Measurements from ENCODE around the gene CDK1. TPM values are rescaled to one million over a fixed set of nuclear protein-coding genes. Genes with fewer than 3 reads are reported as not detected.

Gene CDK1
- total RNA-seq, 2 experiments from 2014 or later, result 173 to 180 TPM

DNA sequence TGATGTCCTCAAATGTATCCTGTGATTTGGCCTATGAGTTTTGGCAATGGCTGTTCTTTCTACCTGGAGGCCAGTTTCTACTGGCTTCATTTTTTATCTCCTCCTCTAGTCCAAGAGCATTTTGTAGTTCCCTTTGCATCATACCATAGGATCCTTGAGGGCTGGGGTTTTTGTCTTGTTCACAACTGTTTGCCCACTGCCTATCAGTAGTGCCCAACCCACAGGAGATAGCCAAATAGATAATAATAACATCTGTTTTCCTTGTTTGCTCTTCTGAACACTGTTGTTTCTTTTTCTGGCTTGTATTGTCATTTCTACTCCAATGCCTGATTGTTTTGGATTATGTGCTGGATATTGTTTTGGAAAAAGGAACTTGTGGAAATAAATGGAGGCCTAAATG is 3.4 kb downstream of the CDK1 start:
- intact Hi-C loops (cut with micrococcal nuclease), result no loop called here
- H3K27ac Mint-ChIP-seq, result no peak overlapping the region
- peaks cover 24% of the 10 kb centered on the region for H3K4me1 Mint-ChIP-seq (ENCODE audit: low read depth)
- no peak overlapping the region for H3K4me3 Mint-ChIP-seq
- no peaks in the 10 kb centered on the region for H3K27me3 Mint-ChIP-seq (ENCODE audit: low read depth)
- CTCF ChIA-PET, result no interaction called here
- H3K9me3 Mint-ChIP-seq, result no peaks in the 10 kb centered on the region
- DNase-seq, result no peak
- peaks cover 54% of the 10 kb centered on the region for H3K36me3 Mint-ChIP-seq (ENCODE audit: low read depth)

DNA sequence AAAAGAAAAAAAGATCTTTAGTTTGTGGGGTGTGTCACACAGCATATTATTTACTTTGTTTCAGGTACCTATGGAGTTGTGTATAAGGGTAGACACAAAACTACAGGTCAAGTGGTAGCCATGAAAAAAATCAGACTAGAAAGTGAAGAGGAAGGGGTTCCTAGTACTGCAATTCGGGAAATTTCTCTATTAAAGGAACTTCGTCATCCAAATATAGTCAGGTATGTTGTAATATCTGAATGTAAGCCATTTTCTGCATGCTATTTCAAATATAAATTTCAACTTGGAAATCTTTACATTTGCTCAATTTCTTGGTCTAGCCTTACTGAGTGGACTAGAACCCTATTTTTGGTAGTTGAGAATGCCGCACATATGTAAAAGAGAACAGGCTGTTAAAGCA is 6.4 kb downstream of the CDK1 start:
- H3K27ac Mint-ChIP-seq, result no peak overlapping the region
- no peak overlapping the region for H3K4me3 Mint-ChIP-seq
- H3K4me1 Mint-ChIP-seq (ENCODE audit: low read depth), result peaks cover 19% of the 10 kb centered on the region
- CTCF ChIA-PET, result interaction anchor here (1.6 kb wide), 1 partner anchor 31 kb away, joined by 5 read pairs; no protein-coding TSS in a partner anchor
- H3K27me3 Mint-ChIP-seq (ENCODE audit: low read depth), result no peaks in the 10 kb centered on the region
- intact Hi-C loops (cut with micrococcal nuclease), result no loop called here
- no peak for DNase-seq
- H3K9me3 Mint-ChIP-seq, result no peaks in the 10 kb centered on the region
- peaks cover 71% of the 10 kb centered on the region for H3K36me3 Mint-ChIP-seq (ENCODE audit: low read depth)

DNA sequence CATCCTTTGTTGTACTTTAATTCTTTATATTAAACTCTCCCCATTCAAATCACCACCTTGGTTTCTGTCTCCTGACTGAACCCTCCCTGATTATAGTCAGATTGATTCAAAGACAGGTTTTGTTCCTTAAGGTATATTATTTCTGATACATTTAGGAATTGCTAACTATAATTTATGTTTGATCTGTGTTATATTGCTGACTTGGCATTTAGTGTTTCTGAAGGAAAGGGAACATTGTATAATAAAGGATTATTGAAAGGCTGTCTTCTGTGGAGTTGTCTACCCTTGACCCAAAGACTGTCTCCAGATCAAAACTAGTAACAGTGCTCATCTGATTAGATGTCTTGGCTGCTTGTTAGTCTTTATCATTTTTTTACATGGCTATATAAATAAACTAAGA is 10.3 kb downstream of the CDK1 start:
- no peaks in the 10 kb centered on the region for H3K9me3 Mint-ChIP-seq
- intact Hi-C loops (cut with micrococcal nuclease), result no loop called here
- peaks cover 7% of the 10 kb centered on the region for H3K4me1 Mint-ChIP-seq (ENCODE audit: low read depth)
- peaks cover 87% of the 10 kb centered on the region for H3K36me3 Mint-ChIP-seq (ENCODE audit: low read depth)
- H3K4me3 Mint-ChIP-seq, result no peak overlapping the region
- H3K27me3 Mint-ChIP-seq (ENCODE audit: low read depth), result no peaks in the 10 kb centered on the region
- no peak for DNase-seq
- CTCF ChIA-PET, result no interaction called here
- H3K27ac Mint-ChIP-seq, result no peak overlapping the region

DNA sequence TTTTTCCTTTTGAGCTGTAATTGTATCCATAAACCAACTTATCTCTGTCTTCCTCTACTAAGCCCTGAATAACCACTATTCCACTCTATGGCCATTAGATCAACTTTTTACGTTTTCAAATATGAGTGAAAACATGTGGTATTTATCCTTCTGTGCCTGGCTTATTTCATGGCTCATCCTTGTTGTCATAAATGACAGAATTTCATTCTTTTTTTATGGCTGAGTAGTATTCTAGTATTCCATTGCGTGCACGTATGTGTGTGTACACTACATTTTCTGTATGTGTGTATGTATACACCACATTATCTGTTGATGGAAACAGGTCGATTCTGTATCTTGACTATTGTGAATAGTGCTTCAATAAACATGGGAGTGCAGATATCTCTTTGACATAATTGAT is 11.1 kb downstream of the CDK1 start:
- CTCF ChIA-PET, result no interaction called here
- Mint-ChIP-seq H3K4me3 (no peak overlapping the region), H3K4me1 (ENCODE audit: low read depth) (peaks cover 7% of the 10 kb centered on the region), H3K27ac (no peak overlapping the region), H3K36me3 (ENCODE audit: low read depth) (peaks cover 82% of the 10 kb centered on the region), H3K27me3 (ENCODE audit: low read depth) (no peaks in the 10 kb centered on the region), H3K9me3 (no peaks in the 10 kb centered on the region)
- intact Hi-C loops (cut with micrococcal nuclease), result no loop called here
- no peak for DNase-seq

DNA sequence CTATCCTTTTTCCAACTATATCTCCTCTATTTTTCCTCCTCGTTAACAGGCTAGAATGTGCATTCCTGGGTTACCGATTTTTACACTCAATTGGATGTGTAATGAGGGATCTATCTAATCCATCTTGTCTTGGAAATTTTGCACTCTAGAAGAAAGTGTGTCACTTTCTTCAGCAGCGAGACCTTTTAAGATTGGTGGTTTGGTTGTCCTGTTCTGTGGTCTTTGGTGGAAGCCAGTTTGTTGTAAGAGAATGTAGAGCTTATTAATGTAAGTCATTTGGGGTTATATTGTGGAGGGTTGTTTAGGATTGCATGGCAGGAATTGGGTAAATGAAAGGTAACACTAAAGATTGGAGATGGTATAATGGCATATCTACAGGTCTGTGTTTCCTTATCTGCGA is 16.7 kb downstream of the CDK1 start:
- H3K9me3 Mint-ChIP-seq, result no peaks in the 10 kb centered on the region

DNA sequence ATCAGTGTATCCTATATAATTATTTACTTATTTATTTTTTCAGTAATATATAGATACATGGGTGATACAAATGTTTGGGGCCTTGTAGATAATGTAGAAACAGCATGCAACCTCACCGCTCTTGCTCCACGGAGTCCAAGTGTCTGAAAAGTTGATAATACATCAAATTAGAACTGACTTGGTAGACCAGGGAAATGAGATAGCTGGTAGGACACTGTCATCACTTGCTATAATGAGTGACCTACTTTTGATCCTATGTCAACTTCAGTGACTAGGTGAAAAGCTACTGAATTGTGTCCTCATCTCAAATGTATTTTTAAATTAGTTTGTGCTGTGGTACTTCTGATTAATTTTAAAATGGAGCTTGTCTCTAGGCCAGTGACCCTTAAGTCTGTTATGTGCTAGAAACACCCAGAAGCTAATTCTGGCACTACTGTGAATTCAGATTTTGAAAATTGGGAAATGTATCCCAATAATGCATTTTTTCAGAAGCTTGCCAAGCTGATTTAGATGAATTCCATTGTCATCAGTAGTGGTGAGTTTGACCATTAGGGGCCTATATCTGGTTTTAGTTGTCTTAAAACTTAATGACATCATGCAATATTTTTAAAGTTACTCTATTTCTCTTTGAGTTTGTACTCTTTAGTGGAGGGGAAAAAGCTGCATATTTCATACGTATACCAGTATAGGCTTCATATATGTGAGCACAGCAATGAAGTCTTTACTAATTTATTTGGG is 17.4 kb downstream of the CDK1 start:
- no peaks in the 10 kb centered on the region for H3K27me3 Mint-ChIP-seq (ENCODE audit: low read depth)
- peaks cover 54% of the 10 kb centered on the region for H3K36me3 Mint-ChIP-seq (ENCODE audit: low read depth)
- CTCF ChIA-PET, result no interaction called here
- no peaks in the 10 kb centered on the region for H3K4me1 Mint-ChIP-seq (ENCODE audit: low read depth)
- intact Hi-C loops (cut with micrococcal nuclease), result no loop called here
- DNase-seq, result no peak
- no peak overlapping the region for H3K4me3 Mint-ChIP-seq
- H3K27ac Mint-ChIP-seq, result no peak overlapping the region
- no peaks in the 10 kb centered on the region for H3K9me3 Mint-ChIP-seq

More for the DNA sequence above, 16.7 kb downstream of the CDK1 start:
- Mint-ChIP-seq H3K27me3 (ENCODE audit: low read depth) (no peaks in the 10 kb centered on the region), H3K36me3 (ENCODE audit: low read depth) (peaks cover 60% of the 10 kb centered on the region), H3K4me3 (no peak overlapping the region), H3K27ac (no peak overlapping the region), H3K4me1 (ENCODE audit: low read depth) (peaks cover 2% of the 10 kb centered on the region)
- intact Hi-C loops (cut with micrococcal nuclease), result no loop called here
- CTCF ChIA-PET, result no interaction called here
- DNase-seq, result no peak

DNA sequence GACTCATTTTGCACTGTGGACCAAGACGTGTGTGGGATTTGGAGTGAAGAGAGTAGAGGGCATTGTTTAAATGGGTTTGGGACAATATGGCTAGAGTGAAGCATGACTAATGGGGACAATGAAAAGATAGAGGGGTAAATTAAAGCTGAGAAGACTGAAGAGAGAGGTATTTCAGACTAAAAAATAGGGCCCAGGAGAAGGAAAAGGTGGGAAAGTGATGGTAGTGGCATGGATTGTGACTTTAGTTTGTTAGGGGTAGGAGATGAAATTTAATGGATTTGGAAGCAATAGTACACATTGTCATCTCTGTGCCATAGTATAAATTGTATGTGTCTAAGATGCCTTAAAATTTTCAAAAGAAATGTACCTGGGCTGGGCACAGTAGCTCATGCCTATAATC is 18.2 kb downstream of the CDK1 start:
- no peak overlapping the region for H3K27ac Mint-ChIP-seq
- DNase-seq, result no peak
- no peaks in the 10 kb centered on the region for H3K27me3 Mint-ChIP-seq (ENCODE audit: low read depth)
- H3K4me3 Mint-ChIP-seq, result no peak overlapping the region
- CTCF ChIA-PET, result no interaction called here
- H3K4me1 Mint-ChIP-seq (ENCODE audit: low read depth), result no peaks in the 10 kb centered on the region
- intact Hi-C loops (cut with micrococcal nuclease), result no loop called here
- peaks cover 51% of the 10 kb centered on the region for H3K36me3 Mint-ChIP-seq (ENCODE audit: low read depth)
- H3K9me3 Mint-ChIP-seq, result no peaks in the 10 kb centered on the region

DNA sequence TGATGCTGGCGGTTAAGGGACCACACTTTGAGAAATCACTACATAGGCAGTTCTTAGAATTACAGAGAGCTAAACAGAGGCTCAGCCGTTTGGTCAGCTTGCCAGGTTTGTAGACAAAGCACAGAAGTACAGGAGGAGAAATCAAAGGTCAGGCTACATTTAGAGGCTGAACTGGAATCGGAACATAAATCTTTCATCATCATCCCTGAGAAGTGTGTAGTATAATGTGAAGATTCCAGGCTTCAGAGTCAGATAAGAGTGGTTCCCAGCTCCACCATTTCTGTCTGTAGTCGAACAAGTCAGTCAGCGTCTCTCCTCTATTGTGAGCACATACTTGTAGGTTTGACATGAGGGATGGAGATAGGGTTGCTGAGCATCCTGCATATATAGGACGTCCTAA is 18.9 kb downstream of the CDK1 start:
- CTCF ChIA-PET, result no interaction called here
- Mint-ChIP-seq H3K36me3 (ENCODE audit: low read depth) (peaks cover 46% of the 10 kb centered on the region), H3K4me3 (no peak overlapping the region)

DNA sequence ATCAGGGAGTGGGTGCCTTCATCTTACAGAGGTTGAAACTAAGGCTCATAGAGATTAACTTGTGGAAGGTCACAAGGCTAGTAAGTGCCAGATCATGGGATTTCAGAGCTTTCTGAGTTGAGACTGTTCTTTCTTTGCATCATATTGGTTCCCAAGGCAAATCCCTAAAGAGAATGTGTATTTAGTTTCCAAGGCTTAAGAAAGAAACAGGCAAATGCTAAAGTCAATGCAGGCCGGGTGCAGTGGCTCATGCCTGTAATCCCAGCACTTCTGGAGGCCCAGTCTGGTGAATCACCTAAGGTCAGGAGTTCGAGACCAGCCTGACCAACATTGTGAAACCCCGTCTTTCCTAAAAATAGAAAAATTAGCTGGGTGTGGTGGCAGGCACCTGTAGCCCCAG is 19.8 kb downstream of the CDK1 start:
- no peak overlapping the region for H3K4me3 Mint-ChIP-seq
- DNase-seq, result no peak
- intact Hi-C loops (cut with micrococcal nuclease), result no loop called here
- no peaks in the 10 kb centered on the region for H3K27me3 Mint-ChIP-seq (ENCODE audit: low read depth)
- CTCF ChIA-PET, result no interaction called here
- H3K27ac Mint-ChIP-seq, result no peak overlapping the region
- peaks cover 37% of the 10 kb centered on the region for H3K36me3 Mint-ChIP-seq (ENCODE audit: low read depth)
- no peaks in the 10 kb centered on the region for H3K4me1 Mint-ChIP-seq (ENCODE audit: low read depth)
- H3K9me3 Mint-ChIP-seq, result no peaks in the 10 kb centered on the region

More for the DNA sequence above, 18.9 kb downstream of the CDK1 start:
- no peaks in the 10 kb centered on the region for H3K27me3 Mint-ChIP-seq (ENCODE audit: low read depth)
- H3K9me3 Mint-ChIP-seq, result no peaks in the 10 kb centered on the region
- intact Hi-C loops (cut with micrococcal nuclease), result no loop called here
- H3K4me1 Mint-ChIP-seq (ENCODE audit: low read depth), result no peaks in the 10 kb centered on the region
- no peak for DNase-seq
- H3K27ac Mint-ChIP-seq, result no peak overlapping the region

DNA sequence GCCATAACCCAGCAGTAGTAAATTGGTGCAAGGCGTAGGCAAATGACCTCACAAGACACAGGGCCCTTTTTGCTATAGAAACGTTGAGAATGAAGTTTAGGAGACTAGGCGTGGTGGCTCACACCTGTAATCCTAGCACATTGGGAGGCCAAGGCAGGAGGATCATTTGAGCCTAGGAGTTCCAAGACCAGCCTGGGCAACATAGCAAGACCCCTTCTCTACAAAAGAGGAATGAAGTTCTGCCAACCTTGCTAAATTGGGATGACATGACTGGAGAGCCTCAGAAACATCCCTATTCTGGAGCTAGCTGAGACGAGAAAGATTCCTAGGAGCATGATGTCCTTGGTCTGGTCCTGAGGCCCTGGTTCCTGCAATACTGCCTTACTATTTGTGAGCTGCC is 20.6 kb downstream of the CDK1 start:
- CTCF ChIA-PET, result no interaction called here
- Mint-ChIP-seq H3K4me1 (ENCODE audit: low read depth) (no peaks in the 10 kb centered on the region), H3K9me3 (no peaks in the 10 kb centered on the region), H3K36me3 (ENCODE audit: low read depth) (peaks cover 33% of the 10 kb centered on the region), H3K27ac (no peak overlapping the region), H3K4me3 (no peak overlapping the region), H3K27me3 (ENCODE audit: low read depth) (no peaks in the 10 kb centered on the region)
- DNase-seq, result no peak
- intact Hi-C loops (cut with micrococcal nuclease), result no loop called here

DNA sequence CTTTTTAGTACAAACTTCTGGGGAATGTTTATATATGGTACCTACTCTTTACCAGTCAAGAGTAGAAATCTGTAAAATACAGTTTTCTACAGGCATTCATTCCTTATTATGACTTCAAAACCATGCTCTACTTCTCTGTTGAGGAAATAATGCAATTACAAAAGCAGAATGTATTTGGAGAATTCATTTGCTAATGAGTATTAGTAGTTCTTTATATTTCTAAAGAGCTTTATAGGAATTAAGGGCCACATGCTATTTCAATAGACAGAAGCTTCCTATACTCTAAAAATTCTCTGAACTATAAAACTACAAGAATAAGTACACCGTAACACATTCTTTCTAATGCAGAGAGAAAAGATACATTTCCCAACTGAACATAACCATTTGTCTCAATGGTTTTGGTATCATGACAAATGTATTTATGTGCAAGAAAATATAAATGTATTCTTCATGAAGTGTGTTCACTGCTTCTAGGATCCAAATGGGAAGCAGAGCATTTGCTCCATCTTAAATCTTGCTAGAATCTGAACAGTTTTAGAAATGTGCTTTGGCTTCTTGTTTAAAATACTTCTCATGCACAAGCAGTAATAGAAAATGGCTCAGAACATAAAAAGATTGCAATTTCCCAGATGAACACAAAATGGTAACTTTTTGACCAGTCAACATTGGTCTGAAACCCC is 21.8 kb downstream of the CDK1 start:
- Mint-ChIP-seq H3K4me1 (ENCODE audit: low read depth) (no peaks in the 10 kb centered on the region), H3K4me3 (no peak overlapping the region), H3K36me3 (ENCODE audit: low read depth) (peaks cover 23% of the 10 kb centered on the region), H3K9me3 (no peaks in the 10 kb centered on the region), H3K27me3 (ENCODE audit: low read depth) (no peaks in the 10 kb centered on the region), H3K27ac (no peak overlapping the region)
- CTCF ChIA-PET, result no interaction called here
- DNase-seq, result no peak
- intact Hi-C loops (cut with micrococcal nuclease), result no loop called here

DNA sequence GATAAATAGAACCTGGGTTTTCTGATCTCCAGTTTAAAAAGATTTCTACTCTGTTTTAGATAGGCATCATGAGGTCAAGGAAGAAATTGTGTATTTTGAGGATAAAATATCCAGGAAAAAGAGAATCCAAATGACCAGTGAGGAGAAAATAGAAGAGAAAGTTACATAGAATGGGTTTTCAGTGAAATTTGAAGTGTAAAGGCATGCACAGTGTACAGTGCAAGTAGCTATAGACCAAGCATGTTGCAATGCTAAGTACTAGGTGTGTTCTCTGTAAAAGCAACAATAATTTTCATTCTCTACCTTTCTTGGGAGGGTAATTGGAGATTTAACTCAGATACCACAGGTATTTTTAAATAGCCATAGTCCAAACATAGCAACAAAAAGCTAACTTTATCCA is 22.6 kb downstream of the CDK1 start:
- no peak for DNase-seq
- Mint-ChIP-seq H3K27me3 (ENCODE audit: low read depth) (no peaks in the 10 kb centered on the region), H3K9me3 (no peaks in the 10 kb centered on the region), H3K27ac (peak overlapping the region; percentile 7), H3K4me3 (no peak overlapping the region), H3K36me3 (ENCODE audit: low read depth) (peaks cover 17% of the 10 kb centered on the region), H3K4me1 (ENCODE audit: low read depth) (no peaks in the 10 kb centered on the region)
- CTCF ChIA-PET, result no interaction called here
- intact Hi-C loops (cut with micrococcal nuclease), result no loop called here

DNA sequence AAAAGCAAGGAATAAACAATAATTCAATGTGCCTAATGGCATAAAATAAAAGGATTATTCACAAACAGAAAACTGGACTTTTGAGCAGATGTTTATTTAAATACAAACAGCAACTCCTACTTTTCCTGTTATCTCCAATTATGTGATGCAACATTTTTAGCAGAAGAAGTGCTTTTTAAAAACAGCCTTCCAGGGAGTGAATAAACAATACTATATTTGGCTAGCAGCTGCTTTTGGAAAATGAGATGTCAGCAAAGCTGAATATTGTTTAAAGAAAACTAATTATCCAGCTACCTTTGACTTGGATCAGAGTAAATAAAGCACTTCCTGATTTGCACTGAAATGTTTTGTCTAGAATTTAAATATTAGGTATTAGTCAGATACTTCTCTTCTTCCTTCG is 23.2 kb downstream of the CDK1 start:
- H3K27ac Mint-ChIP-seq, result no peak overlapping the region
- no peaks in the 10 kb centered on the region for H3K4me1 Mint-ChIP-seq (ENCODE audit: low read depth)
- CTCF ChIA-PET, result no interaction called here
- no peak overlapping the region for H3K4me3 Mint-ChIP-seq
- H3K36me3 Mint-ChIP-seq (ENCODE audit: low read depth), result peaks cover 14% of the 10 kb centered on the region
- no peaks in the 10 kb centered on the region for H3K27me3 Mint-ChIP-seq (ENCODE audit: low read depth)
- intact Hi-C loops (cut with micrococcal nuclease), result no loop called here
- H3K9me3 Mint-ChIP-seq, result no peaks in the 10 kb centered on the region
- no peak for DNase-seq

Data from activated naive CD4-positive, alpha-beta T cell treated with anti-CD3 and anti-CD28 coated beads for 36 hours (primary cell).